Measurements from ENCODE around the gene PLPPR1. TPM values are rescaled to one million over a fixed set of nuclear protein-coding genes. Genes with fewer than 3 reads are reported as not detected.

The PLPPR1 gene
- total RNA-seq, 4 donors from 2014 or later: not detected

GRCh38 chr9:101014566-101014965, 14.0 kb upstream of the PLPPR1 start:
- no peak for TF ChIP-seq CTCF (IDR thresholded peaks at IDR 0.05)
- ATAC-seq (ENCODE audit: low FRiP score) (no peak), DNase-seq (ENCODE audit: low spot score) (no peak)

GRCh38 chr9:101018467-101018866, 10.1 kb upstream of the PLPPR1 start:
- no peak for TF ChIP-seq CTCF (IDR thresholded peaks at IDR 0.05)
- ATAC-seq (ENCODE audit: low FRiP score): no peak

GRCh38 chr9:101022704-101023103, 5.8 kb upstream of the PLPPR1 start:
- no peak for TF ChIP-seq CTCF (IDR thresholded peaks at IDR 0.05)

More at GRCh38 chr9:101018467-101018866, 10.1 kb upstream of the PLPPR1 start:
- no peak for DNase-seq (ENCODE audit: low spot score)

GRCh38 chr9:101025940-101026339, 2.6 kb upstream of the PLPPR1 start:
- DNase-seq (ENCODE audit: low spot score): no peak
- ATAC-seq (ENCODE audit: low FRiP score): no peak

More at GRCh38 chr9:101022704-101023103, 5.8 kb upstream of the PLPPR1 start:
- no peak for DNase-seq (ENCODE audit: low spot score)
- ATAC-seq (ENCODE audit: low FRiP score): no peak

GRCh38 chr9:101026824-101027223, 1.7 kb upstream of the PLPPR1 start:
- ATAC-seq (ENCODE audit: low FRiP score) (no peak), DNase-seq (ENCODE audit: low spot score) (no peak)
- no peak for TF ChIP-seq CTCF (IDR thresholded peaks at IDR 0.05)

More at GRCh38 chr9:101025940-101026339, 2.6 kb upstream of the PLPPR1 start:
- no peak for TF ChIP-seq CTCF (IDR thresholded peaks at IDR 0.05)

DNA sequence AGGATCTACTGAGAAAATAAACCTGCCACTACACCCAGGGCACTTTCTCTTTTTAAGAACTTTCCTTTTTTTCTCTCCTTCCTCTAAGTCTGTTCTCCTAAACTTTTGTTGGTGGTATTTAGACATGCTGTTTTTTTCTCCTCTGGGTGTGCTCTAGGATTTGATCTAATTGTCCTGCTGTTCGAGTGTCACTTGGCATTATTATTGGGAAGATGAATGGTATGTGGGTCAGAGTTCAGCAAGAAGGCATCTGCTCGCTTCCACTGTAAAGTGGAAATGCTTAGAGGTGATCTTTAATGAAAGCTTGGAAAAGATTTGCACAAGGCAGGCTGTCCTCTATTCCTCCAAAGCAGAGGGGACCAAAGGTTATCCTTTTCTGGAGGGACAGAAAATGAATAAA, 1.3 kb upstream of the PLPPR1 start:
- TF ChIP-seq CTCF (IDR thresholded peaks at IDR 0.05): no peak
- DNase-seq (ENCODE audit: low spot score): no peak
- no peak for ATAC-seq (ENCODE audit: low FRiP score)

DNA sequence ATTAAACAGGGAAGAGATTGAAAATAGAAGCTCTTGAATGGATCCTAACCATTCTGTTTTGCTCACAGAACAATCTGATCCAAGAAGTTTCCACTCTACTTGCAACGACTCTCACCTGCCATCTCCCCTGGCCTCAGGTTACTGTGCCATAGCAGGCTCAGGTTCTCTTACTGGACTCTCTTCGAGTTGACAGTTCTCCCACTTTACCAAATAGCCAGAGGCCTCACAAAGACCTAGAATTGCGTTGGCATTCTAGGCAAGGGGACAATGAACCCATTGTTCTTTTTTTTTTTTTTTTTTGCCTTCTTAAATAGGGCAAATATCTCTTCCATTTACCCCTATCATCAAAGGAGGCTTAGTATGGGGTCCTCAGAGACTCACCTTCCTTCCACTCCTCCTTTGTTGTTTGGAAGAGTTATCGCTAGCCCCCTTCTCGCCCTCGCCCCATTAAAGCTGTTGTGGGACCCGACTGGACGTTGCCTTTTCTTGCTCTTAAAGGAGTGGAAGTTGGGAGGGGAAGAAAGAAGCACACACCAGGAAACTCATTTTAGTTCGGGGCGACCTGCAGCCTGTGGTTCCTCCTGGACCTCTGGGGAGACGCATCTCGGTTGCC, 688 bp upstream of the PLPPR1 start:
- no peak for TF ChIP-seq CTCF (IDR thresholded peaks at IDR 0.05)
- no peak for ATAC-seq (ENCODE audit: low FRiP score)
- no peak for DNase-seq (ENCODE audit: low spot score)
